HFFc6 (cell line): Measurements from ENCODE around the gene FOXO1. TPM values are rescaled to one million over a fixed set of nuclear protein-coding genes. Genes with fewer than 3 reads are reported as not detected.
A peak's percentile ranks its signal among the peaks of the same experiment; 100 is the strongest.

ENCODE experiments used
- DNase-seq: peaks from one replicate; pipeline ENCODE4 v3.0.0-alpha.2; 2018
- H3K27ac Mint-ChIP-seq: 2 replicates; pipeline ENCODE4 v1.8.0; 2020; ENCODE audit warnings: mild to moderate bottlenecking, mixed read lengths
- H3K27me3 Mint-ChIP-seq: 2 replicates; pipeline ENCODE4 v1.8.0; 2021; ENCODE audit warnings: mild to moderate bottlenecking, moderate library complexity, mixed read lengths; ENCODE audit not compliant: insufficient read depth
- H3K36me3 Mint-ChIP-seq: 2 replicates; pipeline ENCODE4 v1.8.0; 2021; ENCODE audit warnings: low read depth, mixed read lengths
- H3K4me1 Mint-ChIP-seq: 2 replicates; pipeline ENCODE4 v1.8.0; 2020; ENCODE audit warnings: low read depth, mixed read lengths
- H3K4me3 Mint-ChIP-seq: 2 replicates; pipeline ENCODE4 v1.8.0; 2020; ENCODE audit warnings: mild to moderate bottlenecking, moderate library complexity, mixed read lengths
- H3K9me3 Mint-ChIP-seq: 2 replicates; pipeline ENCODE4 v1.8.0; 2020; ENCODE audit warnings: mild to moderate bottlenecking, mixed read lengths
- total RNA-seq, 6 experiments: library from RNA; stranded (reverse); fragmentation: NEBNext Ultra II Directional; extraction: Animal tissue kit (Norgen Biotek cat#: 25700); gene quantifications; 2 replicates in 1 of 6; 3 replicates in 5 of 6; pipeline ENCODE4 v1.2.3, GENCODE V29; 2021
- TF ChIP-seq, protein P1 (sequence below): fragments of 200-600 bp; sonication (generic); IDR thresholded peaks from 2 replicates; pipeline ENCODE4 v1.5.0; 2021; ENCODE audit warnings: antibody characterized with exemption, mild to moderate bottlenecking

The FOXO1 gene
- total RNA-seq, 6 experiments from 2014 or later = 0.48 to 1.1 (median 0.63) TPM

DNA sequence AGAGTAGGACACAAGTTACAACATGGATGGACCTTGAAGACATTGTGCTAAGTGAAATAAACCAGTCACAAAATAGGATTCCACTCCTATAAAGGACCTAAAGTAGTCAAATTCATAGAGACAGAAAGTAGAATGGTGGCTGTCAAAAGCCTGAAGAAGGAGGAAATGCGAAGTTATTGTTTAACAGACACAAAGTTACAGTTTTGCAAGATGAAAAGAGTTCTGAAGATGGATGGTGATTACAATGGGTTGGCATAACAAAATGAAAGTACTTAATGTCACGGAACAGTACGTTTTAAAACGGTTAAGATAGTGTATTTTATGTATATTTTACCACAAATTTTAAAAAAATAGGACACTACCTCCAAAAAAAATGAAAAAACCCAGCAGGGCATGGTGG, 34.8 kb downstream of the FOXO1 start:
- TF ChIP-seq, protein P1, sequence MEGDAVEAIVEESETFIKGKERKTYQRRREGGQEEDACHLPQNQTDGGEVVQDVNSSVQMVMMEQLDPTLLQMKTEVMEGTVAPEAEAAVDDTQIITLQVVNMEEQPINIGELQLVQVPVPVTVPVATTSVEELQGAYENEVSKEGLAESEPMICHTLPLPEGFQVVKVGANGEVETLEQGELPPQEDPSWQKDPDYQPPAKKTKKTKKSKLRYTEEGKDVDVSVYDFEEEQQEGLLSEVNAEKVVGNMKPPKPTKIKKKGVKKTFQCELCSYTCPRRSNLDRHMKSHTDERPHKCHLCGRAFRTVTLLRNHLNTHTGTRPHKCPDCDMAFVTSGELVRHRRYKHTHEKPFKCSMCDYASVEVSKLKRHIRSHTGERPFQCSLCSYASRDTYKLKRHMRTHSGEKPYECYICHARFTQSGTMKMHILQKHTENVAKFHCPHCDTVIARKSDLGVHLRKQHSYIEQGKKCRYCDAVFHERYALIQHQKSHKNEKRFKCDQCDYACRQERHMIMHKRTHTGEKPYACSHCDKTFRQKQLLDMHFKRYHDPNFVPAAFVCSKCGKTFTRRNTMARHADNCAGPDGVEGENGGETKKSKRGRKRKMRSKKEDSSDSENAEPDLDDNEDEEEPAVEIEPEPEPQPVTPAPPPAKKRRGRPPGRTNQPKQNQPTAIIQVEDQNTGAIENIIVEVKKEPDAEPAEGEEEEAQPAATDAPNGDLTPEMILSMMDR = no peak
- H3K4me3 Mint-ChIP-seq = peak overlapping the region; percentile 9; the same call in 1 of the 2 replicates
- no peak for DNase-seq
- no peaks in the 10 kb centered on the region for H3K36me3 Mint-ChIP-seq
- H3K4me1 Mint-ChIP-seq = no peaks in the 10 kb centered on the region
- no peaks in the 10 kb centered on the region for H3K9me3 Mint-ChIP-seq
- no peak overlapping the region for H3K27ac Mint-ChIP-seq
- peaks cover 2% of the 10 kb centered on the region for H3K27me3 Mint-ChIP-seq

DNA sequence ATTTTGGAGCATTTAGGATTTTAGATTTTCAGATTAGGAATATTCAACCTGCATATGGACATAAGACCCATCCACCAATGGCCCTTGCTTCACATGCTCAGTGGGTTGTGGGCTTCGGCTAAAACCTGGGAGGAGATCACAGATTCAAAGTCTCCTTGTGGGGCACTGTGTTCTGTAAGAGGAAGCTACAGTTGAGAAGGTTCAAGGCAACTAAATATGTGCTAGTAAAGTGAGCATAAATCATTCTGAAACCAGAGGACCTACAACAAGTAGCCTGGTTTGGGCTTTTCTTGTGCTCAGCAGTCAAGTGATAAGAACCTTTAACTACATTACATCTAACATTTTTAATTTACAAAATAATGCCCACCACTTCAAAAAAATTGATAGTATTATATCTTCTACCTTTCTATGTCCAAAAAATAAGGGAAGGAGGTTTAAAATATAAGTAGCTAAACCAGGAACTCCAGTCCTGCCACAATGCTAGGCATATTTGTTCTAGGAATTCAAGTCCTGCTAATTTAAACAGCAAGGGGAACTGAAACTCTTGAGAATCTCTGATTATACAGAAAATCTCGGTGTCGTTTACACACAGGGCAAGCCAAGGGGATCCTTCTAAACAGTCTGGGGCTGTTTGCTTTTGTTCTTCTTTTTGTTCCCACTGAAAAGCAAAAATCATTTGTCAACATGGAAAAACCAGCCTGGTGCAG, 36.6 kb downstream of the FOXO1 start:
- Mint-ChIP-seq H3K27ac (no peak overlapping the region), H3K4me1 (no peaks in the 10 kb centered on the region)

DNA sequence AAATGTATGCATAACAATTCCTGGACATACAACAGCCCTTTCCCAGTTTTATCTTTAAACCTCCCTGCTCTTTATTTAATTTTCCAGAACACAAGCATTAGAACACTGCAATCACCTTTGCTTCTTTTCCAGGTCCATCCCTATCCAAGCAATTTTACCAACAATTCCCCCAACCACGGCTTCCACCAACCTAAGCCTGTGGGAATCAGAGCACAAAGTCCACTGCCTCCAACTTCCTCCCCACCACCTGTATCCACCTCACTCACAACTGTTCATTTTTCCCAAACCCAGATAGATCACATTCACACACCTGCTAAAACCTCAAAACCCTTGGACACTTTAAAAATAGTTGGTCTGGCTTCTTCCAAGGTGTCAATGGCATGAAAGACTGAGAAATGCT, 39.5 kb downstream of the FOXO1 start:
- DNase-seq = no peak
- no peaks in the 10 kb centered on the region for H3K36me3 Mint-ChIP-seq
- TF ChIP-seq, protein P1 = no peak
- H3K27me3 Mint-ChIP-seq = peaks cover 2% of the 10 kb centered on the region; the same call in 1 of the 2 replicates
- no peak overlapping the region for H3K27ac Mint-ChIP-seq
- H3K4me3 Mint-ChIP-seq = no peak overlapping the region
- H3K4me1 Mint-ChIP-seq = no peaks in the 10 kb centered on the region
- no peaks in the 10 kb centered on the region for H3K9me3 Mint-ChIP-seq

More for the DNA sequence above, 36.6 kb downstream of the FOXO1 start:
- H3K9me3 Mint-ChIP-seq = no peaks in the 10 kb centered on the region
- H3K27me3 Mint-ChIP-seq = peaks cover 2% of the 10 kb centered on the region
- no peak for DNase-seq
- H3K36me3 Mint-ChIP-seq = no peaks in the 10 kb centered on the region
- no peak overlapping the region for H3K4me3 Mint-ChIP-seq
- TF ChIP-seq, protein P1 = no peak

DNA sequence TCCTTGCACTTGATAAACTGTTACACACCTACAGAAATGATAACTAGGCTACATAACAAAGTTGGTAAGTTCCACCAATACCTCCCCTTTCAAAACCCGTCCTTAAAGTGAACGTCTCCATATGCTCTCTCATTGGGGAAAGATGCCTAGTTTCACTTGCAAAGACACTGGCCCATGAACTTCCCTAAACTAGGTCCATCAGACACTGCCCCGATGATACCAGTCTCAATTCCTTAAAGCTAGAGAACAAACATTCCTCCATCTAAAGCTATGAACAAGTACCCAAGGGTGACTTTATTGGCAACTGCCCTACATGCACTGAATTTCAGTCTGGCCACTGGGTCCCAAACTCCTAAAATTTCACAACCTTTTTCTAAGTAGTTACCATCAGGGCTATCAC, 39.9 kb downstream of the FOXO1 start:
- Mint-ChIP-seq H3K4me1 (no peaks in the 10 kb centered on the region), H3K9me3 (no peaks in the 10 kb centered on the region)
- TF ChIP-seq, protein P1 = no peak

DNA sequence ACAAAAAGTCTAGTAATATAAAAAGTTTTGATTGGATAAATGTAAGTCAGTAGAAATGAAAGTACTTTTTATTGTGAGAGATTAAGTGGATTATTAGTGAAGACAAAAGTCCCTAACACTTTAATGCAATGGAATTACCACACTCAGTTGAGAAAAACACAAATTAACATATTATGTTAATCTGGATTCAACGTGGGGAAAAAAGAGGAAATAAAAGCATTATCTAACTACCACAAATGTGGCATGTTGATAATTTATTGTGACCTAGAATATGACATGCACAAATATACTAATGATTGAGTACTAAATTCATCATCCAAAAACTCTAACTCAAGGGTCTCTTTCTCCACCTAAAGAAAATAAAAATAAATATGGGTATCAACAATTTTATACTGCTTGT, 41.5 kb downstream of the FOXO1 start:
- Mint-ChIP-seq H3K9me3 (no peaks in the 10 kb centered on the region), H3K27me3 (peaks cover 2% of the 10 kb centered on the region), H3K36me3 (no peaks in the 10 kb centered on the region), H3K4me1 (no peaks in the 10 kb centered on the region), H3K4me3 (no peak overlapping the region), H3K27ac (no peak overlapping the region)
- no peak for DNase-seq
- TF ChIP-seq, protein P1 = no peak

More for the DNA sequence above, 39.9 kb downstream of the FOXO1 start:
- Mint-ChIP-seq H3K27me3 (peaks cover 2% of the 10 kb centered on the region; the same call in 1 of the 2 replicates), H3K27ac (no peak overlapping the region), H3K4me3 (no peak overlapping the region), H3K36me3 (no peaks in the 10 kb centered on the region)
- no peak for DNase-seq
